ENCODE data around the gene IGDCC3.
"Not testable (repeated sequence)": the region's sequence is repeated elsewhere in the genome, so short reads cannot be mapped to it uniquely, and the experiment has no call there.

Gene IGDCC3

DNA sequence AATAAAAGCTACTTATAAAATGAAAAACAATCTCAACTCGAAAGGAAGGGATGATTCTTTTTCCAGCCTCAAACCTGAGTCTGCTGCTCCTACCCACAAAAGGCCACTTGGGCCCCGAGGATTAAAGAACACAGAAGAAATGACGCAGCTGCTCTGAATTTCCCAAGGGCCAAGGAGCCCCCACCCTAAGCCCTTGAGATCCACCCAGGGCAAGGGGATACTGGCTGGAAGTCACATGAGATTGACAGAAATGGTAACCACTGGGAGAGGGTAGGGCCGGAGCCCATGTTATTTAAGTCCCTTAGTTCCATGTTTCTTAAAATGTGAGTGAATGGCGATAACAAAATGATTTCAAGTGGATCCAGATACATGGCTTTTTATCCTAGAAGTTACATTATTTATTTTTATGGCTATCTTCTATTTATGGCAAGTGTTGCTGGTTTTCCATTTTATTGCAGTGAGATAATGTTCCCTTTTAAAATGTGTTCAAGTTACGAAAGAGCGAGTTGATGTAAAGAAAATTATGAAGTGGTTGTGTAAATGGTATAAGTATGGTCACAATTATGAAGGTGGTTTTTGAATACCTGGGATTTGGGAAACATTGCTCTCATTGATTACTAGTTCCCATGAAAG is 28.1 kb upstream of the IGDCC3 start:
- DNase-seq: no peak

DNA sequence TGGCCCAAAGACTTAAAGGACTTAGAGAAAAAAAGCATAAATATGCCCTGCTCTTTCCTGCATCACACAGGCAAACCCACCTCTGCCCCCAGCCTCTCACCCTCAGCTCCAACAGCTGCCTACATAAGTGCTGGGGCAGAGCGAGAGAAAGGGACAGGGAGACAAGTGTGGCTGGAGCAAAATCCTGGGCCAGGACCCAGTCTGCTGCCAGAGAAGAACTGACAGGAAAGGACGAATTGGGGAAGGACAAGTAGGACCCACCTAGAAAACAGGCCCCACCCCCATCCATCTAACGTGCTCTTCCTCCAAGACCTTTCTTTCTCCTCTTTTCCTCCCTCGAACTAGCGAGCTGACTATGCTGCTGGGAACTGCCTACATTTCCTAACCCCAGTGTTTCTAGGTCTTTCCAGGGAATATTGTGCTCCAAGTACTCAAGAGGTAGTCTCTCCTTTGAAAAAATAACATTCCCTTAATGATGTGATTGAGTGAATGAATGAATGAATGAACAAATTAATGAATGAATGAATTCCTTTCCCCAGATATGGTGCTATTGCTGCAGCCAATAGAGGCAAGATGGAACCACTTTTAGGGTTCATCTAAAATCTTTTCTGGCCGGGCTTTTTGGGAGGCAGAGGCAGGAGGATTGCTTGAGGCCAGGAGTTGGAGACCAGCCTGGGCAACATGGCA is 26.5 kb upstream of the IGDCC3 start:
- no peak for DNase-seq

DNA sequence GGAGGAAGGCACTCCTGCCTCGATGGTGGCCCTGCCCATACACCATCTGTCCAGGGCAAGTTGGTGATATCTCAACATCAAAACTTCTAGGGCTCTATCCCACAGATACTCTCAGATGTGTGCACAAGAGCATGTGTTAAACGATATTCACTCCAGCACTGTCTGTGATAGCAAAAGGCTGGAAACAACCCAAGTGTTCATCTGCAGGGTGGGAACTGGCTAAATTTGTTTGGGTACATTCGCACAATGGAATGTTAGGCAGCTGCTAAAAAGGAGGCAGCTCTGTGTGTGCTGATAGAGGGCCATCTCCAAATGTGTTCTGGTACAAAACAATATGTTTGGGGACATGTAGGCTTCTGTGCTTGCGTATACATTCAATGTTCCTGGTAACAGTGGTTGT is 25.2 kb upstream of the IGDCC3 start:
- DNase-seq: no peak

DNA sequence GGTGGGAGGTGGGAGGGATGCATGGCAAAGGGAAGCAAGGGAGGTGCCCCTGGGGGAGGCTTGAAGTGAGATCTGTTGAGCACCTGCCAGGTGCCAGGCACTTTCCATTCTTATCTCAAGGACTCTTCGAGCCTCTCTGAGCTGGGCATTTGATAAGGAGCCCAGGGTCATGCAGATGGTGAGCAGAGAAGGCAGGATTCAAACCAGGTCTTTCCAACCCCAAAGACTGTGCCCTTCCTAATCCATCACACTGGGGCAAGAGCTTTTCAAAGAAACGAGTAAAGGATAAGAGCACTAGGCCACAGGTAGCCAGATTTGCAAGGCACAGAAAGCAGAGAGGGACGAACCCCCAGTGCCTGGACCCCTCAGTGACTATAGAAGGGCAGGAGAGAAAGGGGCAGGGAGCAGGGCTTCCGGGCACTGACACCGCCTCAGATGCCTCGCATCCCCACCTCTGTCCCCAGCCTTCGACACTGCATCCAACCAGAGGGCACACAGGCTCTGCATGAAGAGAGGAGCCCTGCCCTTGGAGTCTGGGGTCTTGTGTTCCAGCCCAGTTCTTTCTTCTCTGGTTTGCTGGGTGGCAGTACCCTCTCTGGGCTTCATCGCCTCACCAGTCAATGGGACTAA is 23.9 kb upstream of the IGDCC3 start:
- DNase-seq: no peak

DNA sequence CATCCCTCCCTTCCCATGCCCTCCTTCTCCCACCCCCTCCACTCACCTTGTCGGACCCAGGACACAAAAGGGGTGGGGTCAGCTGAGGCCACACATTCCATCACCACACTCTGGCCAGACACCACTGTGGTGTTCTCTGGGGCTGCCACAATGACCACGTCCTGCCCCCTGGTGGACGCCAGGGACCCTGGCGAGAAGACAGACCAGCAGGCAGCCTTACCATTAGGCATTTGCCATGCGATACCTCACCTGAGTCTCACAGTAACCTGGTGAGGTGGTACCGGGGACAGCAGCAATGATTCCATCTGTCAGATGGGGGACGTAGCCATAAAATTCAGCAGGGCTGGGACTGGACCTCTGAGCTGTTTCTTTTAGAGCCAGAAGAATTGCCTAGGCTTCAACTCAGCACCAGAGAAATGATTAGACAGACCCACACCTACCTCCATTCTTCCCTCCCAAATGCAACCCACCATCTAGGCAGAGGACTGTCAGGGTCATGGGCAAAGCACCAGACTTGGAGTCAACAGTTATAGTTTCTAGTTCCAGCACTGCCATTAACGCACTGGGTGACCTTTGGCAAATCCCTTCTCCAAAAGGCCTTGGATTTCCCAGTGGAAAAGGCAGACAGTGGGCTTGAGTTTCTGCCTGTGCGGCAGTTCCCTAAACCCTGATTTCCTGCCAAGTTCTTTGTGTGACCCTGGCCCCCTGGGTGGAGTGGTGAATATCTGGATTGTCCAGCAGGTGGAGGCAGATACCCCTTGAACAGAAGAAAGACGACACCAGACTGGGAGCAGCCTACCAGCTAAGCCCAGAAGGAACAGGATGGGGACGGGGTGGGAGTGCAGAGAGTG is 23.2 kb upstream of the IGDCC3 start:
- DNase-seq: peak; percentile 31 to 57

DNA sequence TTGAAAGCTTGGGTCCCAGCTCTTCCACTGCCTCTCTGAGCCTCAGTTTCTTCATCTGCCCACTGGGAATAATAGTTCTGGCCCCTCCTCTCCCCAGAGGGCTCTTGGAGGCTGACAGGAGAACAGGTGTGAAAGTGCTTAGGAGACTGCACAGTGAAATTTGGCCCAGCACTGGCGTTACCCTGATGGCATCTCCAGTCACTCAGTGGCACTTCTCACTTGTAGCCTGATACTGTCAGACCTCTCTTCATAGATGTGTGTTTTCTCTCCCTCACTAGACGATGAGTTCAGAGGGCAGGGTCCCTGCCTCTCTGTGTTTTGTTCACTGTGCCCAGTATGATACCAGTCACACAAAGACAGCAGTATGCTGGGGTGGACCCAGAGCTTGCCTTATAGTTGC is 22.2 kb upstream of the IGDCC3 start:
- DNase-seq: no peak

DNA sequence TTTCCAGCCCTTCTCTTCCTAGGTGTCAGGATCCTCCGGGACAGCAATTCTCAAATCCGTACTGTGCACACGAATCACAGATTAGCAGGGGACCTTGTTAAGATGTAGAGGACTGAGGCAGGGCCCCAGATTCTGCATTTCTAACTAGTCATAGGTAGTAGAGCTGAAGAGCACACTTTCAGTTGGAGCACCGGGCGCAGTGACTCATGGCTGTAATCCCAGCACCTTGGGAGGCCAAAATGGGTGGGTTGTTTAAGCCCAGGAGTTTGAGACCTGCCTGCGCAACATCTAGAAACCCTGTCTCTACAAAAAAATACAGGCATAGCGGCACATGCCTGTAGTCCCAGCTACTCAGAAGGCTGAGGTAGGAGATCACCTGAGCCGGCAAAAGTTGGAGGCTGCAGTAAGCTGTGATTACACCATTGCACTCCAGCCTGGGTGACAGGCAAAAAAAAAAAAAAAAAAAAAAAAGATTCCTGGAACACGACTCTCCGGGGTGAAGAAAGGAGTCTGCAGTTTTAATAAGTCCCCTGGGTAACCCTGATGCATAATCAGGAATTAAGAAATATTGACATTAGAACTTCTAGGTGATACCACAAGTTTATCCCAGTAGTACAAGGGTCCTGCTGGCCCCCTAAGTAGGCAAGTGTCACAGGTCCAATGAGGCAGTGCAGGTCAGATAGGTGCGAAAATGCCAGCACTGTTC is 21.4 kb upstream of the IGDCC3 start:
- no peak for DNase-seq

DNA sequence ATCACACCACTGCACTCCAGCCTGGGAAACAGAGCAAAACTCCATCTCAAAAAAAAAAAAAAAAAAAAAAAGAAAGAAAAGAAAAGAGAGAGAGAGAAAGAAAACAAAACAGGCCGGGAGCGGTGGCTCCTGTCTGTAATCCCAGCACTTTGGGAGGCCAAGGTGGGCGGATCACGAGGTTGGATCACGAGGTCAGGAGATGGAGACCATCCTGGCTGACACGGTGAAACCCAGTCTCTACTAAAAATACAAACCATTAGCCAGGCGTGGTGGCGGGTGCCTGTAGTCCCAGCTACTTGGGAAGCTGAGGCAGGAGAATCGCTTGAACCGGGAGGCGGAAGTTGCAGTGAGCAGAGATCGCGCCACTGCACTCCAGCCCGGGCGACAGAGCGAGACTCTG is 20.7 kb upstream of the IGDCC3 start:
- not testable (repeated sequence) for DNase-seq

DNA sequence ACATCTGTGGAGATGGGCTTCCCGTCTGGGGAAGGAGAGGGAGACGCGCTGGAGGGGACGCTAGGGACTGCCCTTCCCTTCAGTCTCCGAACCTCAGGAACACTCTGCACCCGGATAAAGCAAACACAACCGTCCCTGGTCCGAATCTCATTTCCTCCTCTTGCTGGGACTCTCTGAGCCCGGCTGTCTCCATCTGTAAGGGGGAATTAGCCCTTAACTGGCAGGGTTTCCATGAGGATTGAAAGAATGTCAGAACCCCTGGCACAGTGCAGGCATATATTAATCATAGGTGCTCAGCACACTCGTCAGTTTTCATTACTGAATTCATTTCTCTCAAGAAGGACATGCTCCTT is 19.1 kb upstream of the IGDCC3 start:
- DNase-seq: no peak

DNA sequence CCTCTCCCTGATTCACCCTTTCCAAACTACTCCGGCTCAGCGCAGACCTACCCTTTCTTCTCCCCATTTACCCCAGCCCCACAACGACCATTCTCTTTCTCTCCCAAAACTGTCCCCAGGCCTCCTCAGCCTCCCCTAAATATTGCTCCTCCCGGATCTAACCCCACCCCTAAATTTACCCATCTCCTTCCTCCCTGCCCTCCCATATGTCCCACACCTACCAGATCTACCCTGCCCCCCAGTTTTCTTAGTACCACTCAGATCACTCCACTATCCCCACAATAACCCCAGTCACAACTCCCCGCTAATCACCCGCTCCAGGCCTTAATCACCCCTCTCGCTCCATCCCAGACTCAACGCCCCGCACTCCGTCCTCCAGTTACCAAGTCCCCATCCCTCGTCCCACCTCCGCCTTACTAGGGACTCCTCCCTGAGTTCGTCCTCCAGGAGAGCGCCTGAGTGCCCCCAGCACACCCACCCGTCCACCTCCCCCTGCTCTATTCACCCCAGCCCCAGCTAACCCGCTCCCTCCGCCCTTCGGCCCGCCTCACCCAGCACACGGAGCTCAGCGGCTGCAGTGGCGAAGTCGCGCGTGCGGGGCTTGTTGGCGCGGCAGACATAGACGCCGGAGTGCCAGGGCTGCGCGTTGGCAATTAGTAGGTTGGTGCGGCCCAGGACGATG is 18.6 kb upstream of the IGDCC3 start:
- DNase-seq: no peak

DNA sequence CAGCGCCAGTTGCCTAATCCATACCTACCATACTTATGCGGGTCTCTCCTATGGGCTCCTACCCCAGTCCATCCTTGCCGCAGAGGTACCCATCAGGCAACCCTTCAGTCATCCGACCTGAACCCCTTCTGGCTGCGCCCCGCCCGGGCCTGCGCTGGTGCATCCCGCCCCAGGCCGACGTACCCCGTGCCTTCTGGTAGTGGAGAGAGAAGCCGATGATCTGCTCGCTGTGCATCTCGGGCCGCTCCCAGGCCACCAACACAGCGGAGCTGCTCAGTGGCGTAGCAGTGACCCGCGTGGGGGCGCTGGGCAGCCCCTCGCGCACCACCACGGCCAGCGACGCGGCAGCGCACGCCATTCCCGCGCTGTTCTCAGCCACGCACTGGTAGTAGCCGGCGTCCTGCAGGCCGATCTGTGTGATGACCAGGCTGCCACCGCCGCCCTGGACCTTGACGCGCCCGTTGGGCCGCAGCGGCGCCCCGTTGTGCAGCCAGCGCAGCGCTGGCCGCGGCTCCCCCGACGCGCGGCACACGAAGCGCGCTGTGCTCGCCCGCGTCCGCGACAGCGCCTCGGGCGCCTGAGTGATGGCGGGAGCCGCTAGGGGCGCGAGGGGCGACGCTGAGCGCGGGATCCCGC is 17.9 kb upstream of the IGDCC3 start:
- no peak for DNase-seq

DNA sequence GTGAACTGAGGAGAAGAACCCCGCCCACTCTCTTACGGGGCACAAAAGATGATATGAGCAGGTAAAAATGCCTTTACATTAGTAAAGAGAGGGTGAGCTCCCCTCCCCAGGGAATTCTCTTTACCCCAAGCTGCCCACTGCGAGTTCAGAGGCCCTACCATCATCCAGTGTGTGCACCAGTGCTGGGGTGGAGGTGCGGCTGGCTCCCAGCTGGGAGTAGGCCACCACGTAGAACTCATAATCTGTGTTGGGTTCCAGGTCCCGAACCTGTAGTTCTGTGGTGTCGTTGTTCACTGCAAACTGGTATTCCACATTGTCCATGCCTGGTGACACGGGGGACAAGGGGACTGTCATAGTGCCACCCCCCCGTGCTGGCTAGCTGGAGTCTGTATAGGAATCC is 17.1 kb upstream of the IGDCC3 start:
- no peak for DNase-seq

DNA sequence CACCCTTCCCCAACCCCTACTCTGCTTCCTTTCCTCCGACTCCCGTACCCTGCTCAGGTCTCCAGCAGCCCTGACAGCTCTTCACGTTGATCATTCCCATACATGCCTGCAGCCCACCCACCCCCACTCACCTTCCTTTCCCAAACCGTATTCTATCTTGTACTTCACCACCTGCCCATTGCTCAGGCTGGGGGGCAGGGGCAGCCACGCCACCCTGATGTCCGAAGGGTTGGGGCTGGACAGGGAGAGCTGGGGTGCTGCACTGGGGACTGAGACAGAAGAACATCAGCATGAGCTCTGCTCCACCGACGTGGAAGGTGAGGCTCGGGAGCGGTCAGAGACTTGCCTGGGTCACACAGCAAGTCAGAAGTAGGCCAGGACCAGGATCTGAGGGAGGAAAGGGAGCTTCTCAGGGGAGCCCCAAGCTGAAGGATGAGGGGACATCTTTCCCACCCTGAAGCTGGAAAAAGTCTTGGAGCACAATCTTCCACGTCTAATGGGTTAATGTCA is 16.5 kb upstream of the IGDCC3 start:
- DNase-seq: no peak

DNA sequence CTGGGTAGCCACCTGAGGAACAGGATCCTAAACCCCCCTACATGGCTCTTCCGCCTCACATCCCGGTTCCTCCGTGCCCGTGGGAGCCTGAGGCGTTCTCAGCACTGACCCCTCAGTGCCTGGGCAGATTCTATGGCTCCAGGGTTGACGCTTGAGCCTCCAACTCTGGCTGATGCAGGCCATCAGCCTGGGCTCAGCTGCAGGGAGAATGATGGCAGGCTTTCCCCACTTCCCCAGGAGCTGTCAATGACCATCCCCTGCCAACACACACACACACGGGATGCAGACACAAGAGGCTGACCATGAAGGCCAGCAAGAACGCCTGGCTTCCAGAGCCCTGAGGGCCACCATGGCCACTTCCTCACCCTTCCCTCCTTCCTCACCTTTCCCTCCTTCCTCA is 15.8 kb upstream of the IGDCC3 start:
- DNase-seq: no peak

DNA sequence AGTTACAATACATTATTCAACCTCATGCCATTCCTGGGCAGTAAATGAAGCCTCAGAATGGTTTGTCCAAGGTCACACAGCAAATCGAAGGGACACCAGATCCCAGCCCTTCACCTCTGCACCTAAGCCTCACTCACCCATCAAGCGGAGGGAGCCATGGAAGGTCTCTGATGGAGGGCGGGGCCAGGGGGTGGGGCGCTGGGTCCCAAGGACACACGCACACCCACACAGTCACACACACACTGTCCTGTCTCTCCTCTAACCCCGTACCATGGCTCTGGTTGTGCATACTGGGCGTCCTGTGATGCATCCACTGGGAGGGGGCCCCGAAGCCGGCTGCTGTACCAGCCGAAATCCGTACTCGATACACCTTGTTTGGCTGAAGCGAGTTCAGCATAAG is 15.3 kb upstream of the IGDCC3 start:
- DNase-seq: no peak

DNA sequence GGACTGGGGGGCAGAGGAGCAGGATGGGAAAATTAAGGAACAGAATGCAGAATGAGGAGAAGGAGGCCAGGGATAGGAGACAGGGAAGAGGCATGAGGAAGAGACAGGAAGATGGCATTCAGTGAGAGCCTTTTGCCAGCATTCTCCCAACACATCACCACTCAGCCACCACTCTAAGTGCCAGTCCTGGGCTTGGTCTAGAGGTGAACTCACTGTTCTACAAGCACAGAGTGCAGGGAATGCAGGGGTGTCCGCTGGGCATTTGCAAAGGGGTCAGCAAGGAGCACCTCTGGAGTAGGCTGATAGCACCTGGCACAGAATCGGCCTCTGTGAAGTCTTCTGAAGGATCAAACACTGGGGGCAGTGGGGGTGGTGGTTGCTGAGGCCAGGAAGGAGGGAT is 14.6 kb upstream of the IGDCC3 start:
- no peak for DNase-seq

DNA sequence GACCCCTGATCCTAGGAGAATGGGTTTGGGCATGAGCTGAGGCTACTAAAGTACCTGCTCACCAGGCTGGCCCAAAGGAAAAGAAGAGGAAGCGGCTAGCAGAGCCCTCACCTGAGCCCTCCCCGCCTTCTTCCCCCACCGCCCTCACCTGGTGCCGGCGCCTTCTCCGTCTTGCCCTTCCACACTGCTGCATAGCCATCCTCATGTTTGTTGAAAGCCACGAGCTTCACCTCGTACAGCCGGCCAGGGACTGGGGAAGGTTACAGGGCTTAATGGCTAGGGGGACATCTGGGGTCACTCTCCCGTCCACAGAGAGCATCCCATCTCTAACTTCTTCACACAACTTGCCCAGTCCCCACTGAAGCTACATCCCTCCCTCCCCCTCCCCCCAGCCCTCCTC is 13.9 kb upstream of the IGDCC3 start:
- no peak for DNase-seq

DNA sequence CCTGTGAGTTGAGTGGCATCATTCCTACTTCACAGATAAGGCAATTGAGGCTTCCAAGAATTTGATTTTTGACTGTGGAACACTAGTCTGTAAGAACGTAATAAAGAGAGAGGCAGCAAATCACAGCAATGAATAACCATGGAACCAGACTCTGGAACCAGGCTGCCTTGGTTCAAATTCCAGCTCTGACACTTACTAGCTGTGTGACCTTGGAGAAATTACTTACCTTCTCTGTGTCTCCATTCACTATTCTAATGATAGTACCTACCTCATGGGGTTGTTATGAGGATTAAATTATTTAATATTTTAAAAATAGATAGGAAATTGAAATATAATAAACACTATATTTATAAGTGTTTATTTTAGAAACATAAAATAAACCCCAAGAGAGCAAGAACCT is 12.6 kb upstream of the IGDCC3 start:
- DNase-seq: no peak

DNA sequence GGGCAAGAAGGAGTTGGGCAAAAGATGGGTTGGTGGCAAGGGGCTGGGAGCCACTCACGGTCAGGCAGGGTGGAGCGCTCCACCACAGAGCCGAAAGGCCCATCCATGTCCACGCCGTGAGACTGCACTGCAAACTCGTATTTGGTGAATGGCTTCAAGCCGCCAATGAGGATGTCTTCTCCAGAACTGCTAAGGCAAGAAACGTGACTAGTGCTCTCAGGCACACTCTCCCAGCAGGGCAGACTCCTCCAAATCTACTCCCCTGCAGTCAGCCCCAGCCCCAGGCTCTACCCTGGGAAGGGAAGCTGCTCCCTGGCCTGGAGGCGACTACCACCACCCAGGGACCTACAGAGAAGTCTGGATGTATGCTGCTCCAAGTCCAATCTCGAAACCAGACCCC is 11.4 kb upstream of the IGDCC3 start:
- DNase-seq: no peak

DNA sequence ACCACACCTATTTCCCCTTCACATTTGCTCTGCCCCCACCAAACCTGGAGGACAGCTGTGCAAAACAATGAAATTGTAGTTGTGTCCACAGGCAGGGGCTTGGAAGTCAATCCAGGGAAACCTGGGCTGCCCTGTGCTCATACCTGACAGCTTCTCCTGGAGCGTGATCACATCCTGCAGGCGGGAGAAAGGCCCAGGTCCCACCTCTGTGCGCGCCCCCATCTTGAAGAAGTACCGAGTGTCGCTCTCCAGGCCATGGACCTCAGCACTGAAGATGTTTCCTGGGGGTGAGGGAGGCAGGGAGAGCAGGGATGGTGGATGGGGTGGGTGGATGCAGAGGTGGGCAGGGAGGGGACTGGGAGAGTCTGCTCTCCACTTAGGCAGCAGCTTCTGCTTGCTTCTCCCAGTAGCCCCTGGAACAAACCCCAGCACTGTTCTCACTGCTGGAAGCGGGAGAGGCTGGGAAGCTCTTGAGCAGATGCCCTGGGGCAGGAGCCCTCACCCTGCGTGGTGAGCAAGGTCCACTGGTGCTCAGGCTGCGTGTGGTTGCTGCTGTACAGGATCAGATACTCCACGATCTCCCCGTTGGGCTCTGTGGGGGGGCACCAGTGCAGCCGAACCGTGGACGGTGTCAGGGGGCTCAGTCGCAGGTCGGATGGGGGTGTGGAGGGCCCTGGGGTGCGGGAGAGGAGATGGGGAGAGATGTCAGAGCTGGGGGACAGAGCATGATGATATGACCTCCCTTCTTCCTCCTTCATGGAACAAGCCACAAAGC is 10.7 kb upstream of the IGDCC3 start:
- no peak for DNase-seq

DNA sequence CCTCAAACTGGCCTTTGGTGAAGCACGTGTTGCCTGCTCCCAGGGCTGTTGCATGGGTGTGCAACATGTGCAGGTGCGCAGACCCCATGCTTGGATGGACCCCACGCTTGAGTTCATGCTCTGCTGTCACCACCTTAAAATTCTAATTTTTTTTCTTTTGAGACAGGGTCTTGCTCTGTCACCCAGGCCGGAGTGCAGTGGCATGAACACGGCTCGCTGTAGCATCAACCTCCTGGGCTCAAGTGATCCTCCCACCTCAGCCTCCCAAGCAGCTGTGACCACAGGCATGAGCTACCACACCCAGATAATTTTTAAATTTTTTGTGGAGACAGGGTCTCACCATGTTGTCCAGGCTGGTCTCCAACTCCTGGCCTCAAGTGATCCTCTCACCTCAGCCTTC is 9.1 kb upstream of the IGDCC3 start:
- no peak for DNase-seq
